SK-N-SH treated with all-trans-retinoic acid at 6 μM for 48 hours (cell line): ENCODE data around the gene CCDC187.

Source experiments
- ATAC-seq: fragments of 200-7000 bp; cut with Tn5 transposase; 3 replicates; pipeline ENCODE4 v1.9.1; 2020; ENCODE audit warnings: mild to moderate bottlenecking, moderate library complexity
- ARNTL ChIP-seq: fragments of 450-650 bp; formaldehyde crosslinking; IDR thresholded peaks from 2 replicates; pipeline ENCODE4 v1.5.0; 2020; ENCODE audit warnings: low read depth, mild to moderate bottlenecking, moderate library complexity, borderline replicate concordance
- BACH2 ChIP-seq: fragments of 250-450 bp; sonication (Bioruptor Pico); IDR thresholded peaks from 2 replicates; pipeline ENCODE4 v1.9.0; 2021; ENCODE audit warnings: mild to moderate bottlenecking, borderline replicate concordance
- CREB5 ChIP-seq: fragments of 250-450 bp; sonication (Bioruptor Pico); IDR thresholded peaks from 2 replicates; pipeline ENCODE4 v1.5.1; 2020; ENCODE audit warnings: low read depth, mild to moderate bottlenecking, moderate library complexity
- CSDC2 ChIP-seq: fragments of 250-450 bp; sonication (Bioruptor Pico); IDR thresholded peaks from 2 replicates; pipeline ENCODE4 v1.5.0; 2020; ENCODE audit warnings: mild to moderate bottlenecking, moderate library complexity
- CSRNP3 ChIP-seq: fragments of 250-450 bp; sonication (Bioruptor Pico); IDR thresholded peaks from 2 replicates; pipeline ENCODE4 v1.5.1; 2021; ENCODE audit warnings: mild to moderate bottlenecking, moderate library complexity
- ESRRG ChIP-seq: fragments of 250-450 bp; sonication (Bioruptor Pico); IDR thresholded peaks from 2 replicates; pipeline ENCODE4 v1.6.1; 2021; ENCODE audit warnings: mild to moderate bottlenecking
- ISL1 ChIP-seq: fragments of 250-450 bp; sonication (Bioruptor Pico); IDR thresholded peaks from 2 replicates; pipeline ENCODE4 v2.1.2; 2022; ENCODE audit warnings: mild to moderate bottlenecking, moderate library complexity
- OSR1 ChIP-seq: fragments of 250-450 bp; sonication (Bioruptor Pico); IDR thresholded peaks from 2 replicates; pipeline ENCODE4 v1.8.0; 2022; ENCODE audit warnings: moderate library complexity, mild to moderate bottlenecking, inconsistent platforms
- POU6F1 ChIP-seq: fragments of 250-450 bp; sonication (Bioruptor Pico); IDR thresholded peaks from 2 replicates; pipeline ENCODE4 v1.8.0; 2021; ENCODE audit warnings: low read depth, mild to moderate bottlenecking, moderate library complexity, borderline replicate concordance
- PPARA ChIP-seq: fragments of 250-450 bp; sonication (Bioruptor Pico); IDR thresholded peaks from 2 replicates; pipeline ENCODE4 v1.5.0; 2020; ENCODE audit warnings: mild to moderate bottlenecking, borderline replicate concordance
- RARB ChIP-seq: fragments of 250-450 bp; sonication (Bioruptor Pico); IDR thresholded peaks from 2 replicates; pipeline ENCODE4 v1.8.0; 2021; ENCODE audit warnings: mild to moderate bottlenecking, moderate library complexity
- SNAI2 ChIP-seq: fragments of 250-450 bp; sonication (Bioruptor Pico); IDR thresholded peaks from 2 replicates; pipeline ENCODE4 v1.5.0; 2020; ENCODE audit warnings: mild to moderate bottlenecking, moderate library complexity
- TCF4 ChIP-seq: fragments of 250-450 bp; sonication (Bioruptor Pico); IDR thresholded peaks from 2 replicates; pipeline ENCODE4 v1.8.0; 2021; ENCODE audit warnings: mild to moderate bottlenecking, moderate library complexity, borderline replicate concordance
- TOX ChIP-seq: fragments of 250-450 bp; sonication (Bioruptor Pico); IDR thresholded peaks from 2 replicates; pipeline ENCODE4 v1.8.0; 2021; ENCODE audit warnings: mild to moderate bottlenecking, moderate library complexity, borderline replicate concordance
- TSHZ2 ChIP-seq: fragments of 250-450 bp; sonication (Bioruptor Pico); IDR thresholded peaks from 2 replicates; pipeline ENCODE4 v1.5.0; 2020; ENCODE audit warnings: mild to moderate bottlenecking, moderate library complexity
- ZC3H10 ChIP-seq: fragments of 250-450 bp; sonication (Bioruptor Pico); IDR thresholded peaks from 2 replicates; pipeline ENCODE4 v1.5.1; 2021; ENCODE audit warnings: mild to moderate bottlenecking, moderate library complexity
- ZFP3 ChIP-seq: fragments of 250-450 bp; sonication (Bioruptor Pico); IDR thresholded peaks from 2 replicates; pipeline ENCODE4 v1.5.0; 2020; ENCODE audit warnings: mild to moderate bottlenecking, moderate library complexity
- ZFP30 ChIP-seq: fragments of 450-650 bp; formaldehyde crosslinking; IDR thresholded peaks from 2 replicates; pipeline ENCODE4 v1.5.0; 2022; ENCODE audit warnings: mild to moderate bottlenecking, moderate library complexity
- ZNF70 ChIP-seq: fragments of 450-650 bp; formaldehyde crosslinking; IDR thresholded peaks from 2 replicates; pipeline ENCODE4 v1.5.0; 2020; ENCODE audit warnings: mild to moderate bottlenecking, moderate library complexity
- ZNF8 ChIP-seq: fragments of 450-650 bp; formaldehyde crosslinking; IDR thresholded peaks from 2 replicates; pipeline ENCODE4 v1.5.0; 2020; ENCODE audit warnings: mild to moderate bottlenecking, moderate library complexity

The CCDC187 gene

GRCh38 chr9:136213733-136214132, 90.2 kb downstream of the CCDC187 start:
- ATAC-seq = no peak
- TF ChIP-seq OSR1 (CRISPR knock-in tag) (no peak), ZNF8 (CRISPR knock-in tag) (no peak), BACH2 (CRISPR knock-in tag) (no peak), PPARA (CRISPR knock-in tag) (no peak), CSDC2 (CRISPR knock-in tag) (no peak)
- TF ChIP-seq, all 23 proteins: peak for 0

- no peak for TF ChIP-seq CSDC2 (CRISPR knock-in tag)
- TF ChIP-seq TCF4 (CRISPR knock-in tag) = no peak
- no peak for TF ChIP-seq BACH2 (CRISPR knock-in tag)
- no peak for TF ChIP-seq CREB5
- TF ChIP-seq TOX (CRISPR knock-in tag) = no peak
- no peak for TF ChIP-seq ZFP3 (CRISPR knock-in tag)
- TF ChIP-seq POU6F1 (CRISPR knock-in tag) = no peak
- no peak for TF ChIP-seq ZFP30 (CRISPR knock-in tag)
- TF ChIP-seq ESRRG = no peak
- TF ChIP-seq ISL1 (CRISPR knock-in tag) = no peak
- TF ChIP-seq TSHZ2 (CRISPR knock-in tag) = no peak
- TF ChIP-seq SNAI2 (CRISPR knock-in tag) = no peak
- no peak for TF ChIP-seq ZNF70 (CRISPR knock-in tag)
- TF ChIP-seq CSRNP3 = no peak
- no peak for TF ChIP-seq RARB (CRISPR knock-in tag)
- no peak for TF ChIP-seq PPARA (CRISPR knock-in tag)
- no peak for TF ChIP-seq ZC3H10 (CRISPR knock-in tag)
- no peak for ATAC-seq
Measured at GRCh38 chr9:136212345-136212950, 91.4 kb downstream of the CCDC187 start.

GRCh38 chr9:136211441-136212344, 92.2 kb downstream of the CCDC187 start:
- ATAC-seq = no peak
- TF ChIP-seq ARNTL (CRISPR knock-in tag) = no peak

- no peak for ATAC-seq
- TF ChIP-seq TCF4 (CRISPR knock-in tag) (no peak), ISL1 (CRISPR knock-in tag) (no peak), ARNTL (CRISPR knock-in tag) (no peak), CSRNP3 (no peak), RARB (CRISPR knock-in tag) (no peak), ESRRG (no peak), CSDC2 (CRISPR knock-in tag) (no peak), ZNF8 (CRISPR knock-in tag) (no peak), PPARA (CRISPR knock-in tag) (no peak)
- TF ChIP-seq, all 23 proteins: peak for 0
Measured at GRCh38 chr9:136211006-136211405, 92.9 kb downstream of the CCDC187 start.
